NCI-H1930 (cell line): ENCODE data around the gene UQCC3.
"Not testable (repeated sequence)": the region's sequence is repeated elsewhere in the genome, so short reads cannot be mapped to it uniquely, and the experiment has no call there.

Source experiments
- DNase-seq, 2 experiments: peaks; one replicate each; lab custom pipeline; 2025; lab: John Stamatoyannopoulos, UW

Gene UQCC3

DNA sequence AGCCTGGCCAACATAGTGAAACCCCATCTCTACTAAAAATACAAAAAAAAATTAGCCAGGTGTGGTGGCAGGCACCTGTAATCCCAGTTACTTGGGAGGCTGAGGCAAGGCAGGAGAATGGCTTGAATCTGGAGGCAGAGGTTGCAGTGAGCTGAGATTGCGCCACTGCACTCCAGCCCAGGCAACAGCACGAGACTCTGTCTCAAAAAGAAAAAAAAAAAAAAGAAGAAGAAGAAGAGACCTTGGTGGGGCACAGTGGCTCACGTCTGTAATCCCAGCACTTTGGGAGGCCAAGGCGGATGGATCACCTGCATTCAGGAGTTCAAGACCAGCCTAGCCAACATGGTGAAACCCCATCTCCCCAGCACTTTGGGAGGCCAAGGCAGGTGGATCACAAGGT lies 32.4 kb downstream of the UQCC3 start:
- DNase-seq = not testable (repeated sequence)

DNA sequence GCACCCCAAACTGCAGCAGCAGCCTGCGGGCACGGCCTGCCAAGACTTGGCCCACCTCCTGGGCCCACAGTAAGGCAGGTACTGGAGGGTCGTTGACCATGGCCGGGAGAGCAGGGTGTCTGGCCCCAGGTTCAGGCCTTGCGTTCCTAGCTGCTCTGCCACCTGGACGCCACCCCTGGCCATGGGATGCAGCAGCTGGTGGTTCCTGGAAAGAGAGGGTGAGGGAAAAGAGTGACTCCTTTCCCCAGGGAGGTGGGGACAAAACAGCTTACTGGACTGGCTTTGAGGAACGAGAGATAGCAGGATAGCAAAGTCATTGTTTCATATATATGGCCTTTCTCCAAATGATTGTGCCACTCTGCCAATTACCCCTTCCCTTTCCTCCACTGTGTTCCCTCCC lies 33.9 kb downstream of the UQCC3 start:
- peak in 1 of 2 experiments; percentile 16 for DNase-seq

DNA sequence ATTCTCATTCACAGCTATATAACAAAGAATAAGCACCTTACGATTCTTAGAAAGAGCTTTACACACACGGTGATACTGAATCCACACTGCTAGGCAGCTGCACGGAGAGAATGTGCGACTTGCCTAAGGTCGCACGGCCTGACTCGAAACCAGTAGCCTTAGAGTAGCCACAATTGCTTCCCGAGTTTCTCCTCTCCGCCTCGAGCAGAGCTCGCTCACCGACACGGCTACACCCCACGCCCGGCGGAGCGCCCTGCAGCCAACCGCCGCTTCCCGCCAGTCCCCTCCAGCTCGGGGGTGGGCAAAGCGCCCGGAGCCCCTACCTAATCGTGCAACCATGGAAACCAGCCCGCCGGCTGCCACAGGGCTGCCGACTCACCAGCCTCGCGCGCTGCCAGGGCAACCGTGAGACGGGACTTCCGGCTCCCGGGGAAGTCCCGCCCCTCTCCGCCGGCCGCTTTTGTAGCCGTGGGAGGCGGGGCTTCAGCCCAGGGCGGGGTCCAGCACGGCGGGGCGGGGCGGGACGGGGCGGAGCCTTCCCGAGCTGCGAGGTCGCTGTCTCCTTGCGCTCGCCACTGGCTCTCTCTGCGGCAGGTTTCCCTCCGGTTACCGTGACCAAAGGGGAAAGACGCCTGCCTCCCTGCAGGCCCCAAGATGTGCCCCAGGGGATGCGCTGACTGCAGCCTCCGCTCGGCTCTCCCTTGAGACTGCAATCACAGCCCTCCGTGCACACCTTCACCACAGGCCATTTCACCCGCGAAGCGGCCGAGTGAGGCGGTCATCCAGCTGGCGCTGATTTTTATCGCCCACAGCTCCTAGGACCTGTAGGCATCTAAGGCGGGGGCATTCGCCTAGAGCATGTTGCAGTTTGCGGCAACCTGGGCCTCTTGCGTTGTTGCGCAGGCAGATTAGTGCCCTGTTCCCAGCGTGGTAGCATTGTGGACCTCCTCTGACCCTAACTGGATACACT lies 34.7 kb downstream of the UQCC3 start:
- DNase-seq = peak; percentile 94

DNA sequence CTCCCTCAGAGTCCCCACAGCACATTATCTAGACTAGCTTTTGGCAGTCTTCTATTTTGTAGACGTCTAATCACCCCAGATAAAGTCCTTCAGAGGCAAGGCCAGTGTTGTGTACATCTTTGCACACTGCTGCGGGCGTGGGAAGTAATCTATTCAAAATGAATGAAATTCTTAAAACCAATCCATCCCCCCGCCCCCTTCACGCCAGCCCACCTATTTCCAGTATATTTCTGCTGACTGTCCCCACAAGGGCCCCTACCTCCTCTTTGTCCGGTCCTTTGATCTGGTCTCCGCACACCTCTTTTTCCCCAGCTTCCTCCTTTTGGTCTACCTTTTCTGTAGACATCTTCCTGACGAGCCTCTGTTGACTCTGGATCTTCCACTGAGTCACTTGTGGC lies 35.4 kb downstream of the UQCC3 start:
- DNase-seq = no peak

DNA sequence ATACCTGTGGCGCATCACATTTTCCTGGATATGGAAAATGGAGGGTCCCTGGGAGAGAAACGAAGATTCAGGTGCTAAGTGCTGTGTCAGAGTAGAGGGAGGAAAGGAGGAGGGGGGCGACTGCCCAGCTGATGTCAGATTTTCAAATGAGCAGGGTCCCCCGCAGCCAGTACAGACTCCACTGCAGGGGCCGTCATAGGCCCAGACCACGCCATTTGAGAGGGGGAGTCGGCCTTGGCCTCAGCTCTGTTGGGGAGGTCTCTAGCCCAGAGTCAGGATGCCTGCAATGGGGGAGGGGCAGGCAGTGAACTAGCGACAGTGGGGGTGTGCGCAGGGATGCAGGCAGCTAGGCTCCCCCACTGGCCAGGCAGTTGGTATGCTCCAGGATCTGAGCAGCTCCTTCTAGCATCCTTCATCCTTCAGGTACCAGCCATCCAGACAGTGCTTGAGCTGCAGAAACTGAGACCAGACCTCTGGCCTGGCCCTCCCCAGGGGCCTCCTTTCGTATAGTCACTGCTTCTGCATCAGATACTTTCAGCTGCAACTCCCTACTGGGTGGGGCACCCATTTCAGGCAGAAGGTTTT lies 35.9 kb downstream of the UQCC3 start, which contains the start of the genes BSCL2 and GNG3:
Gene BSCL2 (minus strand): TSS at position 148 of the 585 bp plus-strand sequence. CDS start 229 bp downstream, outside the sequence.
Gene GNG3 (plus strand): TSS at position 400 of the 585 bp plus-strand sequence. CDS start 620 bp downstream, outside the sequence.
- DNase-seq = peak; percentile 24 to 27

DNA sequence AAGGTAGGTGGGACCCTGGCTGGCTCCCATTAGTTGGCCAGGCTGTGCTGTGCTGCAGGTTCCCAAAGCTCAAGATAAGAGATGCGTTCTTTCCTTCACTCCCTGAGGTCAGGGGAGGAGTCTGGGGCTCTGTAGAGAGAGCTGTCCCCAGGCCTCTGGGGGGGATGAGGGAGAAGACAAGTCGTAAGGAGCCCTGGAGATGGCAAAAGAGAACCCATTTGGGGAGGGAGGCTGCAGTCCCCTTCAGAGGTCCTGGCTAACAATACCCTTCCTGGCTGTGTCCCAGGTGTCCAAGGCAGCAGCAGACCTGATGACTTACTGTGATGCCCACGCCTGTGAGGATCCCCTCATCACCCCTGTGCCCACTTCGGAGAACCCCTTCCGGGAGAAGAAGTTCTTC lies 36.9 kb downstream of the UQCC3 start:
- DNase-seq = no peak

DNA sequence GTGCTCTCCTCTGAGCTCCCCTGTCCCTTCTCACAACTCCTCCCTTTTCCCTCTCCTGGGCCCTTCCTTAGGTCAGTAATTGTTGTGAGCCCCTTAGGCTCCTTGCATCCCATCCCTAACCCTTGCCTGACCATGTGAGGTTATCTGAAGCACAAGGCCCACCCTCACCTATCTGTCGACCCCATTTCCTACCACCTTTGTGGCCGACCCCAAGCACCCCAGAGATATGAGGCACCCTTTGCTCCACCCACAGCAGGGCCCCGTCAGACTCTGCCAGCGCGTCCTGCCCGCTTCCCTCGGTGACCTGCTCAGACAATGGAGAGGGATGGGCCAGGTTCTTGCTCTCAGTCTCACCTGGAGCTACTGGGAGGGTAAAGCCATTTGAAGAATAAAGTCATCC lies 37.3 kb downstream of the UQCC3 start:
- DNase-seq = peak in 1 of 2 experiments; percentile 28

DNA sequence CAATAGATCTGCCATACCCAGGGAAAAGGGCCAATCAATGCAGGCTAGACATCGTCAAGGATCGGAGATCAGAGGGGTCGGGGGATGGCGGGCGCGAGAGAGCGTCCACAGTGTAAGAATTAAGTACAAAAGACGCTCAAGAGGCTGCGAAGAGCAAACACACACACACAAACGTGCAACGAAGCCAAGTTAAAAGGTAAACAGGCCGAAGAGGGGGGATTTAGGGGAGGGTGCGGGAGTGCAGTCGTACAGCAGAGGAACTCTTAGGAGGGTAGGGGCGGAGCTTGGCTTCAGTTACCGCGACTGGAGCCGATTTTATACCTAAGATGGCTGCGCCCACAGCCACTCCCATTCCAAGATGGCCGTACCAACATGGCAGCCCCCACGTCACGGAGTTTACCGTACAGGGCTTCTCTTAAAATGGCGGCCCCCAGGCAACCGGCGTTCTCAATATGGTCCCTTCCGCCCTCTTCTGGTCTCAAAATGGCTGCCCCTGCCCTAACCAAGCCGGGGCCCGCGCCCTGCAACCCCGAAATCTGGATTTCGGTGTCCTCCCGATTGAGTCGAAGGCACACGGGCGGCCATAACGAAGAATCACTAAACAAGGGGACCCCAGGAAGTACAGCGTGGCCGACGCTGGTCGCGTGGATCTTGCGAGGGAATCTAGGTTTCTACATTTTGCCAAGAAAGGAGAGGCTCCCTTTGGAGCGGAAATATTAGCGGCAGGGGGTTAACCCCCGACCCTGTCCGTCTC lies 38.0 kb downstream of the UQCC3 start:
- peak; percentile 95 to 97 for DNase-seq

DNA sequence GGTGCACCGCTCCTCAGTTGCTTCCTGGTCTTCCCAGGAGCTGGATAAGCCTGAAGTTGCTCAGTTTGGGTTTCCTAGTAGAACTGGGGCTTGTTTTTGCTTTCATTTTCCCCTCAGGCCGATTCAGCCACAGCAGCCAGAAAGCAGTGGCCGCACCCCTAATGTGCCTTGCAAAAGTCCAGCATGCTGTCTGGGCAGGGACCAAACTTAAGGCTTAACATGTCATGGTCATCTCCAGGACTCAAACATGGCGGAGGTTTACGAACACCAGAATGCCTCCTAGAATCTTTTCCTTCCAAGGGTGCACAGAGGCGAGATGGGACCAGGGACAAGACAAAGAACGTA lies 38.5 kb downstream of the UQCC3 start:
- DNase-seq = no peak

DNA sequence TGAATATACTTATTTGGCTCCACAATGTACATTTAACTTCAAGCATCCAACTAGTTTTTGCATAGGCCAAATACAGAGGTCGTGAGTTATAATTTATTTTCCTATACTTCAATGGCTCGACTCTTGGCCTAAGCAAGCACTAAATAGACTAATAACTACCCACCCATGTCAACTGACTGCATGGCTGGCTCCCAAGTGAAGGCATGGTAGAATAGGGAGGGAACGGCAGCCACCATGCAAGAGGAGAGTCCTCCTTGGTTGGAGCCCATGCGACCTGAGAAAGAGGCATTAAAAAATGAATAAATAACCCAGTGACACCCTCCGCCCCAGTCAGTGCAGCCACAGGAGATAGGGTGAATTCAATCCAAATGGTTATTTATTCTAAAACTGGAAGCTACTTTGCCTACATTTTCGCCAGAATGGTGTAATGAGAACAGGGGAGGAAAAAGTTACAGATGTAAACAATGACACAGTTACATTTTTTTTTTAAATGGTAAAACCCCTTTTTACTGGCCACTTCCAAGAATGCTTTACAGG lies 40.9 kb downstream of the UQCC3 start:
- DNase-seq = no peak

DNA sequence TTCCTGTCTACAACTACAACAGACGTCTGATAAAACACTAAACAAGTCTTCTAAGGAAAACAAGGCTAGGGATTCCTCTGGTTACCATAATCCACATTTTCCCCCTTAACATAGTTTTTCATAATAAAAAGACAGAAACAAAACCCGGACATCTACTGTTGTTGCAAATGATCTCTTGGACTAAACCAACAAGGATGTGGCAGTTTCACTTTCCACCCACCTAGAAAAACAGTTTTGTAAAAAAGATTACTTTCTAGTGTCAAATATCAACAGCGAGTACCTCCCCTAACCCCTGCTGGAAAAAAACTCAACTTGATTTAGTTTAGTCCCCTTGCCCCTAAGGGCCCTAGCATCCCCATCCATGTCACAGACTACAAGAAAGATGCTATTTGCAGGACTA lies 41.4 kb downstream of the UQCC3 start:
- no peak for DNase-seq

DNA sequence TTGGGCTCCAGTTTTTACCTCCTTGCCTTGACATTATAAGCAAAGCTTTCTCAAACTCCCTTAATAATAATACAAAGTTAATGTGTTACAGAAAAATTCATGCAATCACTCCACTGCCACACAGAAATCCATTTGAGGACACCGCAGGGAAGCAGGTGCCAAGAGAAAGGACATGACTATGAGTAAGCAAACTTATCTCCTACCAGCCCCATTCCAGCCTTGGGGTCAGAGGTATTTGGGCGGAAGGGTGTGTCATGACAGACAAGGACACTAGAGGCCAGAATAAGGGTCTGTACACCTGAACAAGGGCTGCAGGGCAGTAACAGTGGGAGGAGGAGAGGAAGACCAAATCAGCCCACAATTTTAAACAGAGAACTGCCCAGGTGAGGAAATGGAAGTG lies 41.9 kb downstream of the UQCC3 start:
- DNase-seq = no peak

DNA sequence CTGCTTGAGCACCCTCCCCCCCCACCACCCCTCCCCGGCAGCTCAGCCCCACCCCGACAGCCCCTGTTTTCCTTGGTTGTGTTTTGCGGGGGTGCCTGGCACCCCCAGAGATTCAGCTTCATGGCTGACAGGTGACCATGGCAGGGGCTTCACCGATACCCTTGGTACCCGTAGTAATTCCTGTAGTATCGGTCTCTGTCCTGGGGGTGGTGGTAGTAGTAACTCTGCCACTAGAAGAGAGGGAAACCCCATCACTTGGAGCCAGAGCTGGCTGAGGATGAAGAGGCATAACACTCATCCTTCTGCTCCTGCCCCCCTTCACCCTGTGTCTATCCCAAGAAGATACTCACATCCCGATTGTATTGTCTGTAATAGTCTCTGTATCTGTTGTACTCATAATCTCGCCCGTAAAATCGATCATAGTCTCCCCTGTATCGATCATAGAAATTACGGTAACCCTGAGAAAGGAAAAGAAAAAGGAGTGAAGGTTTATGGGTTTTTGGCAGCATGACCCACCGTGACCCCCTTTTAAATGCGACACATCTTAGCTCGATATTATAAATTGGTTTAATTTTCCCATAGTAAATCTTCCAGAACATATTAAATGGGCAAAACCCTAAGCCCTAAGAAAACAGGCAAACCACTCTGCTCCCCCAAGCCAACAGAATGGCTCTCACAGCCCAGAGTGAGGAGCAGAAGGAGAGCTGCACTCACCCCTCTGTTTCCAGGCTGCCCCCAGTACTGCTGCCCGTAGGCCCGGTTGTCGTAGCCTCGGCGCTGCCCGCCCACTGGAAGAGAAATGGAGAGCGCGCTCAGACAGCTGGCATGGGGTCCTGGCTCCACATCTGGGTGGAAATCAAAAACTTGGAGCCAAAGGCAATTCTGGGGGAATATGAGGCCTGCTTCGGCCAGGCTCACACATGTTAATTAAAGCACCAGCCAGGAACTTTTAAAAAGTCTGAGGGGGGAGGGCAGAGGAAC lies 44.0 kb downstream of the UQCC3 start:
- DNase-seq = no peak

DNA sequence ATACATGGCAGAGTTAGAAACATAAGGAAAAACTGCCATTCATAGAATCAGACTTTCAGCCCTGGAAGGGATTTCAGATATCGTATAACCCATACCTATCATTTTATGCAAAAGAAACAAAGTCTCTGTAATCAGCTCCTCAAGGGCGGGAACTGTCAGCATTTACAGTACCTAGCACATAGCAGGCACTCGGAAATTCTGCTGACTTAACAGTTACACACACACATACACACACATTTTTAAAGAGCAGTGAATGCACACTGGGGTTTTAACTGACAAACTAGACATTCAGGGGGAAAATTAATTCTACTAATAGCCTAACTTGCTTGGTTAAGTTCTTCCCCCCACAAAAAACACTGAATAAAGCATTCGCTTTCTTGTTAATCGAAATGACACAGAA lies 44.7 kb downstream of the UQCC3 start:
- DNase-seq = no peak

DNA sequence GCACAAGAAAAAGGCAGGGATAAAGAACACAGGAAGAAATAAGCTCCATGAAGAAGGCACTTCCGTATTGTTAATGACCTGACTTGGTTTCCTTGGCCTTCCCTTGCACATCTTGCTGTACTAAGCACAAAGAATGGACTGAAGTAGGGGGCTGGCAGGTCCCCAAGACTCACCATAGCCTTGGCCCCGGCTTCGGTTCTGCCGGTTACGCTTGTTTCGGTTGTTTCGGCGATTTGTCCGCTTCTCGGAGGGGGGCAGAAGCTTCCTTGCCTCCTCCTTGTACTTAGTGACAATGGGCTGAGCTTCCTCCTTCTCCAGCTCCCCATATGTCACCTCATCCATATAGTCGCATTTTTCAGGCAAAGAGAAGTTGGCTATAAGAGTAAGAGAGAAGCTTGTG lies 45.3 kb downstream of the UQCC3 start:
- no peak for DNase-seq

DNA sequence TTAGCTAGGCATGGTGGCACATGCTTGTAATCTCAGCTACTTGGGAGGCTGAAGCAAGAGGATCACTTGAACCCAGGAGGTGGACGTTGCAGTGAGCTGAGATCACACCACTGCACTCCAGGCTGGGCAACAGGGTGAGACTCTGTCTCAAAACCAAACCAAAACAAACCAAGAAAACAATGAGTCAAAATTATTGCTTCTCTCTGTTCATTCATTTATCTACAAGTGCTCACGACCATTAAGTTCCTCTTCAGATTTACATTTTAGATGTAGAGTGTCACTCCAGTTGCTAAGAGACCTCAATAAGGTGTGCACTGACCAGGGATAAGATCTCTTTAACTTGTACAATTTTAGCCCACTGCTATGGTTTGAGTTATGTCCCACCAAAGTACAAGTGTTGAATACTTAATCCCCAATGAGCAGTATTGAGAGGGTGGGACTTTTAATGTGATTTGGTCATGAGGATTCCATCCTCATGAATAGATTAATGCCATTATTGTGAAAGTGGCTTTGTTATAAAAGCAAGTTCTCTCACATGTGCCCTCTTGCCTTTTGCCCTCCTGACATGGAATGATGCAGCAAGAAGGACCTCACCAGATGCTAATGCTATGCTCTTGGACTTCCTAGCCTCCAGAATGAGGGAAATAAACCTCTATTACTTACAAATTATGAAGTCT lies 48.0 kb downstream of the UQCC3 start:
- no peak for DNase-seq

DNA sequence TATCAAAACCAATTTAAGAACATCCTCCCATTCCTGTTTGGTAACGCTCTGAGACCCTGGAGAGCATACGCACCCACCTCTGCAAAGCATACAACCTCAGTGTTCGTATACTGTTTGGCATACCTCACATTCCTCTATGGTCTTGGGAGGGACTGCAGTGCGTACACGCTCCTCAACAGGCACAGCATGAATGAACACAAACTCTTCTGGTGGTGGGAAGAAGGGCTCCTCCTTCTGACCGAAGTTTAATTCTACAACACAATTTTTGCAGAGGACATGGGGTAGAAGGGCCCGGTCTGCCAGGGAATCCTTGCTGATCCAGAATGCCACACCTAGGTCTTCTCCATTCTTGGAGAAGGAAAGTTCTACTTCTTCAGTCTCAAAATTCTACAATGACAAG lies 50.5 kb downstream of the UQCC3 start:
- DNase-seq = no peak
